ENCODE measurements around the gene MRTFA.

The MRTFA gene

GRCh38 chr22:40410272-40410671 lies 226.2 kb downstream of the MRTFA start:
- H3K36me3 ChIP-seq (ENCODE audit: control insufficient read depth, insufficient read depth, low read length) = peaks cover 54% of the 10 kb centered on the region
- DNase-seq (ENCODE audit: extremely low read depth, insufficient read length) = no peak
- TF ChIP-seq CTCF (IDR thresholded peaks at IDR 0.05; ENCODE audit: insufficient read depth, low read length, poor library complexity, severe bottlenecking) = no peak

GRCh38 chr22:40409613-40410113 lies 226.9 kb downstream of the MRTFA start:
- Histone ChIP-seq H3K27me3 (replicated peaks; ENCODE audit: control insufficient read depth, insufficient read depth, low read length) (no peaks in the 10 kb centered on the region), H3K4me3 (replicated peaks; ENCODE audit: low read depth, low read length) (no peak overlapping the region), H3K36me3 (ENCODE audit: control insufficient read depth, insufficient read depth, low read length) (peaks cover 58% of the 10 kb centered on the region)
- no peak for DNase-seq (ENCODE audit: extremely low read depth, insufficient read length)
- no peak for TF ChIP-seq CTCF (IDR thresholded peaks at IDR 0.05; ENCODE audit: insufficient read depth, low read length, poor library complexity, severe bottlenecking)

More at GRCh38 chr22:40410272-40410671, 226.2 kb downstream of the MRTFA start:
- H3K4me3 ChIP-seq (replicated peaks; ENCODE audit: low read depth, low read length) = no peak overlapping the region
- H3K27me3 ChIP-seq (replicated peaks; ENCODE audit: control insufficient read depth, insufficient read depth, low read length) = no peaks in the 10 kb centered on the region

GRCh38 chr22:40408718-40409612 lies 227.6 kb downstream of the MRTFA start:
- H3K36me3 ChIP-seq (ENCODE audit: control insufficient read depth, insufficient read depth, low read length) = peaks cover 62% of the 10 kb centered on the region
- TF ChIP-seq CTCF (IDR thresholded peaks at IDR 0.05; ENCODE audit: insufficient read depth, low read length, poor library complexity, severe bottlenecking) = no peak
- no peak overlapping the region for H3K4me3 ChIP-seq (replicated peaks; ENCODE audit: low read depth, low read length)
- no peaks in the 10 kb centered on the region for H3K27me3 ChIP-seq (replicated peaks; ENCODE audit: control insufficient read depth, insufficient read depth, low read length)
- DNase-seq (ENCODE audit: extremely low read depth, insufficient read length) = no peak

- TF ChIP-seq CTCF (IDR thresholded peaks at IDR 0.05; ENCODE audit: insufficient read depth, low read length, poor library complexity, severe bottlenecking) = no peak
- Histone ChIP-seq H3K4me3 (replicated peaks; ENCODE audit: low read depth, low read length) (no peak overlapping the region), H3K36me3 (ENCODE audit: control insufficient read depth, insufficient read depth, low read length) (peaks cover 64% of the 10 kb centered on the region), H3K27me3 (replicated peaks; ENCODE audit: control insufficient read depth, insufficient read depth, low read length) (no peaks in the 10 kb centered on the region)
- DNase-seq (ENCODE audit: extremely low read depth, insufficient read length) = no peak
Observed at GRCh38 chr22:40407831-40408717, 228.4 kb downstream of the MRTFA start.

GRCh38 chr22:40407021-40407761 lies 229.3 kb downstream of the MRTFA start:
- H3K4me3 ChIP-seq (replicated peaks; ENCODE audit: low read depth, low read length) = no peak overlapping the region
- no peak for DNase-seq (ENCODE audit: extremely low read depth, insufficient read length)
- H3K27me3 ChIP-seq (replicated peaks; ENCODE audit: control insufficient read depth, insufficient read depth, low read length) = no peaks in the 10 kb centered on the region
- peaks cover 64% of the 10 kb centered on the region for H3K36me3 ChIP-seq (ENCODE audit: control insufficient read depth, insufficient read depth, low read length)
- TF ChIP-seq CTCF (IDR thresholded peaks at IDR 0.05; ENCODE audit: insufficient read depth, low read length, poor library complexity, severe bottlenecking) = no peak

Data from GM06990 (cell line).